Upper lobe of left lung (tissue), 6 donors: Measurements from ENCODE around the gene NCBP2L. TPM values are rescaled to one million over a fixed set of nuclear protein-coding genes. Genes with fewer than 3 reads are reported as not detected.

Experiments
- ATAC-seq, 2 donors: fragments of 200-7000 bp; cut with Tn5 transposase; one replicate each; pipeline ENCODE4 v1.9.1; 2022; ENCODE audit warnings: mild to moderate bottlenecking in 2 of 2, moderate library complexity in 2 of 2; ENCODE audit not compliant: low FRiP score in 2 of 2
- DNase-seq, 2 donors: peaks; one replicate each; pipeline ENCODE4 v3.0.0-alpha.2; 2019 to 2020
- H3K27ac ChIP-seq, 4 donors: fragments of 200-600 bp; sonication (generic); one replicate each; pipeline ENCODE4 v1.5.1; 2016 to 2019
- H3K27me3 ChIP-seq, 4 donors: fragments of 200-600 bp; sonication (generic); one replicate each; pipeline ENCODE4 v1.5.1; 2017 to 2019
- H3K36me3 ChIP-seq, 4 donors: fragments of 200-600 bp; sonication (generic); one replicate each; pipeline ENCODE4 v1.5.1; 2016 to 2019
- H3K4me1 ChIP-seq, 4 donors: fragments of 200-600 bp; sonication (generic); one replicate each; pipeline ENCODE4 v1.5.1; 2018 to 2019
- H3K4me3 ChIP-seq, 4 donors: fragments of 200-600 bp; sonication (generic); one replicate each; pipeline ENCODE4 v1.5.1; 2017 to 2019; ENCODE audit warnings: mild to moderate bottlenecking in 2 of 4, moderate library complexity in 1 of 4
- H3K9me3 ChIP-seq, 4 donors: fragments of 200-600 bp; sonication (generic); one replicate each; pipeline ENCODE4 v1.5.1; 2018 to 2019
- EP300 ChIP-seq, 4 donors: sonication (generic); formaldehyde crosslinking; IDR thresholded peaks; one replicate each; pipeline ENCODE4 v1.5.1; 2017; ENCODE audit warnings: antibody characterized with exemption in 4 of 4, control low read depth in 2 of 4
- POLR2A ChIP-seq, 4 donors: fragments of 450-650 bp; IDR thresholded peaks; one replicate each; pipeline ENCODE4 v1.5.1; 2016 to 2017; ENCODE audit warnings: antibody characterized with exemption in 4 of 4, mild to moderate bottlenecking in 2 of 4
- POLR2AphosphoS5 ChIP-seq, 2 donors: sonication (generic); formaldehyde crosslinking; IDR thresholded peaks; one replicate each; pipeline ENCODE4 v1.5.1; 2017; ENCODE audit warnings: antibody characterized with exemption in 2 of 2
- WGBS, 2 donors: methylation state at CpG; one replicate each; pipeline ENCODE4 v1.1.5; 2017 to 2018; 5-methylcytosine and 5-hydroxymethylcytosine counted together
- total RNA-seq, 6 donors: library from RNA; depleted of rRNA in 4 of 6; stranded (reverse); fragments of >200 nt in 4 of 6; gene quantifications; one replicate each; pipeline versions ENCODE4 v1.1.0 to v1.2.1, GENCODE V29; 2016 to 2021
- TF ChIP-seq, protein P1 (sequence below), 6 experiments: fragments of 450-650 bp in 4 of 6; fragments of 200-600 bp in 2 of 6; sonication (generic) in 2 of 6; IDR thresholded peaks; one replicate each; pipeline ENCODE4 v1.5.1; 2016 to 2019; ENCODE audit warnings: antibody characterized with exemption in 6 of 6
- donor health status: DM: no; HTN: no; CAD: no; lungs with moderate emphysema.
- donor health status: DM: no; HTN: yes; CAD: no; lungs with severe emphysema.

Gene NCBP2L
- total RNA-seq, 6 donors from 2014 or later = 0.13 to 2.0 (median 0.33) TPM; not detected in 3

DNA sequence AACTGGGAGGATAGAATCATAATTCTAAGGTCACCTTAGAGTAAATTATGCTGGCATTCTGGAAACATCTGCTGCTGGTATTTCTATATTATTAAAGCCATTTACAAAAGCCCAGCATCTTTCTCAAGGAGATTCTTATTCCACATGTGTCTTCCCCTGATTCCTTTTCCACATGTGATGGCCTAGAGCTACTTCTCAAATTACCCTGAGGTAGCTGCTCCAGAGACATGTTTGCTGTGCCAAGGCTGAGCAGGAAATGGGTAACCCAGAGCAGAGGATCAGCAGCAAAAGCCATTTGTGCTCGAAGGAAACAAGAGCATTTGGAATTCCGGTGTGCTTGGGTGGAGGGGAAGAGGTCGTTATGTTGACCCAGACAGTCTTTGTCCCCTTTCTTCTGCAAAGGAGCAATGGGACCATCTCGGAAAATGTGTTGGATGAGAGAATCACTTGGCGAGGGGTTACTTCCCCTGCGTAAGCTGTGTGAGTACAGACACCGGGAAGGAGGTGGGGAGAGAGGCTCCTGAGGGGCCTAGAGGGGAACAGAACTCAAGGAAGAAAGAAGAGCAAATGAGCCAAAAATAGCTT is 26.6 kb upstream of the NCBP2L start:
- H3K27me3 ChIP-seq = no peaks in the 10 kb centered on the region
- ATAC-seq (no peak), DNase-seq (no peak)
- no peak for TF ChIP-seq EP300 (IDR thresholded peaks at IDR 0.05)
- no peak for TF ChIP-seq POLR2AphosphoS5 (IDR thresholded peaks at IDR 0.05)
- TF ChIP-seq POLR2A (IDR thresholded peaks at IDR 0.05) = no peak
- TF ChIP-seq, protein P1, sequence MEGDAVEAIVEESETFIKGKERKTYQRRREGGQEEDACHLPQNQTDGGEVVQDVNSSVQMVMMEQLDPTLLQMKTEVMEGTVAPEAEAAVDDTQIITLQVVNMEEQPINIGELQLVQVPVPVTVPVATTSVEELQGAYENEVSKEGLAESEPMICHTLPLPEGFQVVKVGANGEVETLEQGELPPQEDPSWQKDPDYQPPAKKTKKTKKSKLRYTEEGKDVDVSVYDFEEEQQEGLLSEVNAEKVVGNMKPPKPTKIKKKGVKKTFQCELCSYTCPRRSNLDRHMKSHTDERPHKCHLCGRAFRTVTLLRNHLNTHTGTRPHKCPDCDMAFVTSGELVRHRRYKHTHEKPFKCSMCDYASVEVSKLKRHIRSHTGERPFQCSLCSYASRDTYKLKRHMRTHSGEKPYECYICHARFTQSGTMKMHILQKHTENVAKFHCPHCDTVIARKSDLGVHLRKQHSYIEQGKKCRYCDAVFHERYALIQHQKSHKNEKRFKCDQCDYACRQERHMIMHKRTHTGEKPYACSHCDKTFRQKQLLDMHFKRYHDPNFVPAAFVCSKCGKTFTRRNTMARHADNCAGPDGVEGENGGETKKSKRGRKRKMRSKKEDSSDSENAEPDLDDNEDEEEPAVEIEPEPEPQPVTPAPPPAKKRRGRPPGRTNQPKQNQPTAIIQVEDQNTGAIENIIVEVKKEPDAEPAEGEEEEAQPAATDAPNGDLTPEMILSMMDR (IDR thresholded peaks at IDR 0.05) = no peak
- 63% methylated on average over 5 to 7 of the region's 7 CpGs for WGBS, 2 donors
- H3K4me3 ChIP-seq = no peak overlapping the region
- H3K27ac ChIP-seq = no peak overlapping the region
- H3K4me1 ChIP-seq = peaks cover 0 to 22% (median 16%) of the 10 kb centered on the region in 4 donors
- no peaks in the 10 kb centered on the region for H3K36me3 ChIP-seq
- H3K9me3 ChIP-seq = no peaks in the 10 kb centered on the region

DNA sequence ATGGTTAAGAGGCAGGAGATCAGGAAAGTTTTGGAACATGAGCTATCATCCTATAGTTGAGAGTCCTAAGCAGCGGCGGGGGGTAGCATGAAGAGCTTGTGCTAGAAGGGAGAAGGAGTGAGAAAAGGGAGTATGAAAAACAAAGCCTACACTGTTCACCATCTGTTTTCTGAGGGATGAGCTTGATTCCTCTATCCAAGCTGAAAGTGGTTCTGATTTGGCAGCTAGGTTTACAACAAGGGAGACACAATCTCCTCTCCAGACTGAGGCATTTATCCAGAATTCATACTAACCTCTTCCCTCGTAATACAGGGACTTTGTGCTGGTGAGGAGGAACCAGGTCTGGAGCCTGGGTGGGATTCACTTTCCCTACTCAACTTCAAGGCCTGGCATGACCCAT is 25.5 kb upstream of the NCBP2L start:
- ATAC-seq = no peak
- DNase-seq = no peak
- WGBS, 2 donors = 89 to 100% methylated on average over 3 of the region's 3 CpGs

DNA sequence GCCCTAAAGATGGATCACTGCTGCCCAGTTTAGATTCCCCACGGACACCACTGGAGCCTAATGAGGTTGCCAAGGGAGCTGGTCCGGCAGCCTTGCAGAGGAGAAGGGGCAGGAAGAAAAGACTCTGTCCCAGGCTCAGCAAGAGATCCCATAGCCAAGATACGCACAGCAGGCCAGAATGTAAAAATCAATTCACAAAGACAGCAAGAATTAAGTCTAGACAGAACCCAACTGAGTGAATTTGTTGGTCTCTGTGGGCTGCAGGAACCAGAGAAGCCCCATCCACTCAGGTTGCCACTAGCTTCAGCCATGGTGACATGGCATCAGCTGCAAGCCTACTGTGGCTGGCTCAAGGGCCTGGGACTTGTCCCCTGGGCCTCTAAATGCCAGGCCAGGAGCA is 24.8 kb upstream of the NCBP2L start:
- H3K4me1 ChIP-seq = peaks cover 0 to 16% (median 11%) of the 10 kb centered on the region in 4 donors
- H3K4me3 ChIP-seq = no peak overlapping the region
- WGBS, 2 donors = 64 to 82% methylated on average over 2 to 3 of the region's 3 CpGs
- no peaks in the 10 kb centered on the region for H3K27me3 ChIP-seq
- H3K27ac ChIP-seq = no peak overlapping the region
- ATAC-seq (no peak), DNase-seq (no peak)
- TF ChIP-seq, protein P1 (IDR thresholded peaks at IDR 0.05) = no peak
- TF ChIP-seq POLR2AphosphoS5 (IDR thresholded peaks at IDR 0.05) (no peak), POLR2A (IDR thresholded peaks at IDR 0.05) (no peak), EP300 (IDR thresholded peaks at IDR 0.05) (no peak)
- H3K36me3 ChIP-seq = no peaks in the 10 kb centered on the region
- no peaks in the 10 kb centered on the region for H3K9me3 ChIP-seq

More for the DNA sequence above, 25.5 kb upstream of the NCBP2L start:
- H3K4me1 ChIP-seq = peaks cover 0 to 20% (median 14%) of the 10 kb centered on the region in 4 donors
- H3K36me3 ChIP-seq = no peaks in the 10 kb centered on the region
- H3K27me3 ChIP-seq = no peaks in the 10 kb centered on the region
- H3K4me3 ChIP-seq = no peak overlapping the region
- TF ChIP-seq, protein P1 (IDR thresholded peaks at IDR 0.05) = no peak
- no peak for TF ChIP-seq POLR2A (IDR thresholded peaks at IDR 0.05)
- no peak for TF ChIP-seq EP300 (IDR thresholded peaks at IDR 0.05)
- TF ChIP-seq POLR2AphosphoS5 (IDR thresholded peaks at IDR 0.05) = no peak
- H3K9me3 ChIP-seq = no peaks in the 10 kb centered on the region
- H3K27ac ChIP-seq = no peak overlapping the region

DNA sequence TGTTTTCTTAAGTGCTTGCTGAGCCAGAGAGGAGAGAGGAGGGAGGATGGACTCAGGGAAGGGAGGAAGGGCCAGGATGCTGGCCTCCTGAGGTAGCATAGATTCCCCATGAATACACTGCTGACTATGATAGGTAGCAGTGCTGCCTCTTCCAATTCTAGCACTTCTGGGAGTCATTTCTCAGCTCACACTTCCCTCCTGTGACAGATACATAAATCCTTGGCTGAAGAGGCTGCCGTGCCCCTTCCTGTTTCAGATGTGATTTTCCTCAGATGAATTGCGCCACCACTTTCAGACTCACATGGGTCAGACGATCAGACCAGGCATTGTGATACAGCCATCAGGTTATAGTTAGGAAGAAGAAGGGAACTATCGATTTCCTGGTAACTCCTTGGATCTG is 24.3 kb upstream of the NCBP2L start:
- no peaks in the 10 kb centered on the region for H3K27me3 ChIP-seq
- DNase-seq = peak in 1 of 2 donors; percentile 55
- WGBS, 2 donors = 40 to 42% methylated on average over 2 to 4 of the region's 4 CpGs
- no peaks in the 10 kb centered on the region for H3K36me3 ChIP-seq
- H3K27ac ChIP-seq = no peak overlapping the region
- peak in 1 of 2 donors; percentile 13 for TF ChIP-seq POLR2AphosphoS5 (IDR thresholded peaks at IDR 0.05)
- TF ChIP-seq EP300 (IDR thresholded peaks at IDR 0.05) = no peak
- no peak for ATAC-seq
- H3K4me1 ChIP-seq = peaks cover 0 to 13% (median 7%) of the 10 kb centered on the region in 4 donors
- H3K4me3 ChIP-seq = no peak overlapping the region
- no peaks in the 10 kb centered on the region for H3K9me3 ChIP-seq

DNA sequence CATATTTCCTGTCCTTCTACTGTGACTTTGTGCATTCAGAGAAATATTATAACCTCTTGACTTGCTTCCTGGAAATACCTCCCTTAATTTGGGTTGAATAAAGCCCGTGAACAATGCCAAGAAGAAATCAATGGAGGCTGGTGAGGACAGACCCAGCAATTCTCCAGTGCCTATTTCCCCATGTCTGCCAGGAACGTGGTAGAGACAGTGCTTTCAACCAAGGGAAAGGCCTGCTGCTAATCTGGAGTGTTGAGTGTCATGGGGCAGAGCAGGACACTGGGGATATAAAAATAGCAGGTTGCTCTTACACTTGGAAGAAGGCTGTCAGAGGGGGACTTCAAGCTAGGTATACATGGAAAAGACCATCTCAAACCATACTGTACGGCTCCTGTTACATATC is 21.8 kb upstream of the NCBP2L start:
- H3K36me3 ChIP-seq = no peaks in the 10 kb centered on the region
- peaks cover 0 to 12% (median 6%) of the 10 kb centered on the region in 4 donors for H3K4me1 ChIP-seq
- WGBS, 2 donors = 65 to 75% methylated on average over 2 to 3 of the region's 3 CpGs
- H3K4me3 ChIP-seq = no peak overlapping the region
- DNase-seq (no peak), ATAC-seq (no peak)
- no peak for TF ChIP-seq POLR2AphosphoS5 (IDR thresholded peaks at IDR 0.05)
- no peak for TF ChIP-seq EP300 (IDR thresholded peaks at IDR 0.05)
- TF ChIP-seq, protein P1 (IDR thresholded peaks at IDR 0.05) = no peak
- TF ChIP-seq POLR2A (IDR thresholded peaks at IDR 0.05) = no peak
- no peak overlapping the region for H3K27ac ChIP-seq
- no peaks in the 10 kb centered on the region for H3K9me3 ChIP-seq
- no peaks in the 10 kb centered on the region for H3K27me3 ChIP-seq
